CD4-positive, alpha-beta T cell treated with Interferon alpha-2 for 1 hour (primary cell): ENCODE data around the gene PCDHGB7.
"Not testable (repeated sequence)": the region's sequence is repeated elsewhere in the genome, so short reads cannot be mapped to it uniquely, and the experiment has no call there.

Source experiments
- DNase-seq, 2 donors: peaks; one replicate each; pipeline ENCODE4 v3.0.0-alpha.2; 2020 to 2022

The PCDHGB7 gene

DNA sequence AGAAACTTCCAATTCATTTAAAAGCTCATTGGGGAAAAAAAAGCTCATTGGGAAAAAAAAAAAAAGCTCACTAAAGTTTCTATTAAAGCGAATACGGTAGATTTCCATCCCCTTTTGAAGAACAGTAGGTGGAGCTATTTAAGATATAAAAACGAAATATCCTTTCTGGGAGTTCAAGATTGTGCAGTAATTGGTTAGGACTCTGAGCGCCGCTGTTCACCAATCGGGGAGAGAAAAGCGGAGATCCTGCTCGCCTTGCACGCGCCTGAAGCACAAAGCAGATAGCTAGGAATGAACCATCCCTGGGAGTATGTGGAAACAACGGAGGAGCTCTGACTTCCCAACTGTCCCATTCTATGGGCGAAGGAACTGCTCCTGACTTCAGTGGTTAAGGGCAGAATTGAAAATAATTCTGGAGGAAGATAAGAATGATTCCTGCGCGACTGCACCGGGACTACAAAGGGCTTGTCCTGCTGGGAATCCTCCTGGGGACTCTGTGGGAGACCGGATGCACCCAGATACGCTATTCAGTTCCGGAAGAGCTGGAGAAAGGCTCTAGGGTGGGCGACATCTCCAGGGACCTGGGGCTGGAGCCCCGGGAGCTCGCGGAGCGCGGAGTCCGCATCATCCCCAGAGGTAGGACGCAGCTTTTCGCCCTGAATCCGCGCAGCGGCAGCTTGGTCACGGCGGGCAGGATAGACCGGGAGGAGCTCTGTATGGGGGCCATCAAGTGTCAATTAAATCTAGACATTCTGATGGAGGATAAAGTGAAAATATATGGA, 13.0 kb downstream of the PCDHGB7 start, which contains the start of gene PCDHGA12:
Gene PCDHGA12 (plus strand): TSS at position 176 of the 782 bp plus-strand sequence. CDS start 253 bp downstream, at position 429.
- DNase-seq, result peak; percentile 29 to 38

DNA sequence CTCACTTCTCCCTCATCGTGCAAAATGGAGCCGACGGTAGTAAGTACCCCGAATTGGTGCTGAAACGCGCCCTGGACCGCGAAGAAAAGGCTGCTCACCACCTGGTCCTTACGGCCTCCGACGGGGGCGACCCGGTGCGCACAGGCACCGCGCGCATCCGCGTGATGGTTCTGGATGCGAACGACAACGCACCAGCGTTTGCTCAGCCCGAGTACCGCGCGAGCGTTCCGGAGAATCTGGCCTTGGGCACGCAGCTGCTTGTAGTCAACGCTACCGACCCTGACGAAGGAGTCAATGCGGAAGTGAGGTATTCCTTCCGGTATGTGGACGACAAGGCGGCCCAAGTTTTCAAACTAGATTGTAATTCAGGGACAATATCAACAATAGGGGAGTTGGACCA, 13.8 kb downstream of the PCDHGB7 start:
- DNase-seq, result no peak

DNA sequence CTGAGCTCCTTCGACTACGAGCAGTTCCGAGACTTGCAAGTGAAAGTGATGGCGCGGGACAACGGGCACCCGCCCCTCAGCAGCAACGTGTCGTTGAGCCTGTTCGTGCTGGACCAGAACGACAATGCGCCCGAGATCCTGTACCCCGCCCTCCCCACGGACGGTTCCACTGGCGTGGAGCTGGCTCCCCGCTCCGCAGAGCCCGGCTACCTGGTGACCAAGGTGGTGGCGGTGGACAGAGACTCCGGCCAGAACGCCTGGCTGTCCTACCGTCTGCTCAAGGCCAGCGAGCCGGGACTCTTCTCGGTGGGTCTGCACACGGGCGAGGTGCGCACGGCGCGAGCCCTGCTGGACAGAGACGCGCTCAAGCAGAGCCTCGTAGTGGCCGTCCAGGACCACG, 14.8 kb downstream of the PCDHGB7 start:
- not testable (repeated sequence) for DNase-seq

DNA sequence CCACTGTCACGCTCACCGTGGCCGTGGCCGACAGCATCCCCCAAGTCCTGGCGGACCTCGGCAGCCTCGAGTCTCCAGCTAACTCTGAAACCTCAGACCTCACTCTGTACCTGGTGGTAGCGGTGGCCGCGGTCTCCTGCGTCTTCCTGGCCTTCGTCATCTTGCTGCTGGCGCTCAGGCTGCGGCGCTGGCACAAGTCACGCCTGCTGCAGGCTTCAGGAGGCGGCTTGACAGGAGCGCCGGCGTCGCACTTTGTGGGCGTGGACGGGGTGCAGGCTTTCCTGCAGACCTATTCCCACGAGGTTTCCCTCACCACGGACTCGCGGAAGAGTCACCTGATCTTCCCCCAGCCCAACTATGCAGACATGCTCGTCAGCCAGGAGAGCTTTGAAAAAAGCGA, 15.2 kb downstream of the PCDHGB7 start:
- not testable (repeated sequence) for DNase-seq

DNA sequence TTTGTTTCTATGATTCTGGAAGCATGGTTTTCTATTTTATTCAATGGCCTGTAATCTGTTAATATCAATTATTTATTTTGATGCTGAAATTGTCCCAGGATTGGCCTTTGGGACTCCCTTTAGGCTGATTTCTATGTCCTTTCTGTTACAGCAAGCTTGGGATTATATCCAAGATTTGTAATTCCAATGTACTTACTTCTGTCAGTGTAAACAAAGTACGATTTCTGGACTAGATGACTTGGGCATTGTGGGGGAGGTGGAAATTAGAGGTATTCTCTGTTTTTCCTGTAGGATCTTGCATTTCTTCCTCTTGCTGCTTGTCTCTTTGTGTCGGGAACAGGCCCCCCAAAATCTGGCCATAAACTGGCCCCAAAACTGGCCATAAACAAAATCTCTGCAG, 16.5 kb downstream of the PCDHGB7 start:
- no peak for DNase-seq

DNA sequence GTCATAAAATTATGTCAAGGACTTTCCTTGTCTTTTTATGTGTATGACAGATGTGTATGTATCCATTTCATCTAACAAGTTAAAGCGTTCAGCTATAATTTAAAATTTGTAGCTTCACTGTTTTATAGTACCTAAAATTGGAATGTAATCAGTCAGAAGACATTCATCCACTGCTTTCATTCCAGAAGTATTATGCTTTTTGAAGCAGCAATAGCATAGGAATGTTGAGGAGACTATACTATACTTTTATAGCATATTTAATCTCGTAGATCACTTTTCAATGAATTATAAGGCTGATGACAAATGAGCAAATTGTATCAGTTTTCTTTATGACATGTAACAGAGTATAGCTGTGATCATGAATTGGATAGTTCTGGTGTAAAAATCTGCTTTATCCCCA, 19.7 kb downstream of the PCDHGB7 start:
- DNase-seq, result no peak

DNA sequence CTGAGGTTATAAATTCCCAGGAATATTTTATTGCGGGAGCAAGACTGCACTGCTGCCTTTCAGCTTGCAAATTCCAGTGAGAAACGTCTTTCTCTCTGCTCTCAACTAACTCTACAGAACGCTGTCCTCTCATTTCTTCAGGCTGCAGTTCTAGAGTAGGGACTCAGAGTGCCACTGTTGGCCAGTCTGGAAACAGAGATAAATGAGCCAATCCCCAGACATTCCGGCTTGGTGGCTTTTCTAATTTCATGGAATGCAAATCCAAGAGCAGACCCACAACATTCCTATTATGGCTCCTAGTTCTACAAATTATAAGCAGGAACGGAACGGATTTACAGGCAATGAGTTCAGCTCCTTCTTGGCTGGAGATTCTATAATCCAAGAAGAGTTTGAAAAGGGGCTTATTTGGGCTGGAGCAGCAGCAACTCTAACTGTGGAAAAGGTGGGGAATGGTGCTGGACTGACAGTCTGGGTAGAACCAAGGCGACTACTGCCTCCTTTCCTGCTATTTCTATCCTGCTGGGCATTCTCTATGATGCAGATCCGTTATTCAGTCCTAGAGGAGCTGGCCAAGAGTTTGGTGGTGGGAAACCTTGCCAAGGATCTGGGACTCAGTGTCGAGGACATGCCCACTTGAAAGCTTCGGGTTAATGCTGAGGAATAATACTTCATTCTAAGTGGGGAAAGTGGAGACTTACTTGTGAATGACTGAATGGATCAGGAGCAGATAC, 22.1 kb downstream of the PCDHGB7 start:
- no peak for DNase-seq

DNA sequence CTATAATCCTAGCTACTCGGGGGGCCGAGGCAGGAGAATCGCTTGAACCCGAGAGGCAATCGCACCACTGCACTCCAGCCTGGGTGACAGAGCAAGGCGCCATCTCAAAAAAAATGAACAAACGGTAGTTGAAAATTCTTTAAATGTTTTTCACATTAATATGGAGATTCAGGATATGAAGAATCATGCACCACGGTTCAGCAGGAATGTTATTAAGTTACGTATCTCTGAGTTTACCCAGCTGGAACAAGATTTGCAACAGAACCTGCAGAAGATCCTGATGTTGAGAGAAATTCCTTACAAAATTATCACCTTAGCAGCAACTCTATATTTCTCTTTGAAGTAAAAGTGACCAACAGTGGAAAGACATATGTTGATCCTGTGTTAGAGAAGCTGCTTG, 22.9 kb downstream of the PCDHGB7 start:
- DNase-seq, result no peak

DNA sequence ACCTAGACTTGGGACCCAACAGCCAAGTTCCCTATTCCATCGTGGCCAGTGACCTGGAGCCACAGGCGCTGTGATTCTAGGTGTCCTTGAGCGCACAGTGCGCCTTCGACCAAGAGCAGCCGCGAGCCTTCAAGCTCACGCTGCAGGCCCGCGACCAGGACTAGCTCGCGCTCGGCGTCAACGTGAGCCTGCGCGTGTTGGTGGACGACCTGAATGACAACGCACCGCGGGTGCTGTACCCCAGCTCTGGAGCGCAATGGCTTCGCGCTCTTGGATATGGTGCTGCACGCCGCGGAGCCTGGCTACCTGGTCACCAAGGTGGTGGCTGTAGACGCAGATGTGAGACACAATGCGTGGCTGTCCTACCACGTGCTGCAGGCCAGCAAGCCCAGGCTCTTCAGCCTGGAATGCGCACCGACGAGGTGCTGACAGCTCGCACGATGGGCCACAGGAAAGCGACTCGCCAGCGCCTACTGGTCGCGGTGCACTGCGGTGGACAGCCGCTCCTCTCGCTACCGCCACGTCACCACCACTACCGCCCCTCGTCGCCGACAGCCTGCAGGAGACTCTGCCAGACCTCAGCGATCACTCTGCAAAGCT, 24.2 kb downstream of the PCDHGB7 start:
- no peak for DNase-seq

DNA sequence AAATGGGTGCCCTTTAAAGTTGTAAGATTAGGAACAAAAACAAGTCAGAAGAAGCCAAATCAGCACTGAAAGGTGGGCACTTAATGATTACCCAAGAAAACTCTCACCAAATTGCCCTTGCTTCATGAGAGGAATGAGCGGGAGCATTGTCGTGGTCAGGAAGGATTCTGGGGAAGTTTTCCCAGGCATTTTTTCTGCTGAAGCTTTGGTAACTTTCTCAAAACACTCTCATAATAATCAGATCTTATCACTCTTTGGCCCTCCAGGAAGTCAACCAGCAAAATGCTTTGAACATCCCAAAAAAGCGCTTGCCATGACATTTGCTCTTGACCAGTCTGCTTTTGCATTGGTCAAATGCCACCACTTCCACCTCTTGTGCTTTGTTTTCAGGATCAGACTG, 47.9 kb downstream of the PCDHGB7 start:
- no peak for DNase-seq
